ENCODE data around the gene LAMA3. TPM values are rescaled to one million over a fixed set of nuclear protein-coding genes. Genes with fewer than 3 reads are reported as not detected.

LAMA3 gene
- total and polyA plus RNA-seq, 2 donors from 2014 or later, result 4.4 to 66.0 TPM

DNA sequence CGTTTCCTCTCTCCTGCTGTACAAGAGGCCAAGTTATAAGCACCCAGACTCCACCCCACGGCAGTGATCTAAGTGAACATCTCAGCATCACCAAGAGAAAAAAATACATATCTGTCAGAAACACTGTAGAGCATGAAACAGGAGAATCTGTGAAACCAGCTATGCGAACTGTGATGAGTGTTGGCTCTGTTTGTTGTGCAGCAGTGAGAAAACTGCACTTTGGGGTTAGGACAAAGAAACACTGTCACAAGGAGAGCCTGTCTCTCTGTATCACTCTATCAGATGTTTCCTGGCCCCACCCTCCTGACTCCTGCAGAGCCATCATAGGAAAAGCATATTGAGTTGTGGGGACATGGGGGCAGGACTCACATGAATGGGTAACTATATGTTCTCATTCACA, 87.1 kb downstream of the LAMA3 start:
- Histone ChIP-seq H3K9me3 (ENCODE audit: control insufficient read depth in 2 of 3, insufficient read depth in 1 of 3, low read length in 3 of 3) (no peaks in the 10 kb centered on the region), H3K4me3 (ENCODE audit: low read length in 3 of 3) (no peak overlapping the region), H3K36me3 (ENCODE audit: control insufficient read depth in 2 of 3, insufficient read depth in 3 of 3, low read length in 3 of 3) (no peaks in the 10 kb centered on the region), H3K4me1 (ENCODE audit: control insufficient read depth in 2 of 3, insufficient read depth in 2 of 3, low read depth in 1 of 3, low read length in 3 of 3) (no peaks in the 10 kb centered on the region), H3K9ac (ENCODE audit: low read length in 3 of 3) (no peak overlapping the region), H3K27ac (ENCODE audit: low read depth in 2 of 2, low read length in 2 of 2) (no peak overlapping the region), H3K27me3 (ENCODE audit: control insufficient read depth, insufficient read depth, low read length) (no peaks in the 10 kb centered on the region)
- intact Hi-C loops (cut with DNase I), result no loop called here
- TF ChIP-seq, protein P1, sequence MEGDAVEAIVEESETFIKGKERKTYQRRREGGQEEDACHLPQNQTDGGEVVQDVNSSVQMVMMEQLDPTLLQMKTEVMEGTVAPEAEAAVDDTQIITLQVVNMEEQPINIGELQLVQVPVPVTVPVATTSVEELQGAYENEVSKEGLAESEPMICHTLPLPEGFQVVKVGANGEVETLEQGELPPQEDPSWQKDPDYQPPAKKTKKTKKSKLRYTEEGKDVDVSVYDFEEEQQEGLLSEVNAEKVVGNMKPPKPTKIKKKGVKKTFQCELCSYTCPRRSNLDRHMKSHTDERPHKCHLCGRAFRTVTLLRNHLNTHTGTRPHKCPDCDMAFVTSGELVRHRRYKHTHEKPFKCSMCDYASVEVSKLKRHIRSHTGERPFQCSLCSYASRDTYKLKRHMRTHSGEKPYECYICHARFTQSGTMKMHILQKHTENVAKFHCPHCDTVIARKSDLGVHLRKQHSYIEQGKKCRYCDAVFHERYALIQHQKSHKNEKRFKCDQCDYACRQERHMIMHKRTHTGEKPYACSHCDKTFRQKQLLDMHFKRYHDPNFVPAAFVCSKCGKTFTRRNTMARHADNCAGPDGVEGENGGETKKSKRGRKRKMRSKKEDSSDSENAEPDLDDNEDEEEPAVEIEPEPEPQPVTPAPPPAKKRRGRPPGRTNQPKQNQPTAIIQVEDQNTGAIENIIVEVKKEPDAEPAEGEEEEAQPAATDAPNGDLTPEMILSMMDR (IDR thresholded peaks at IDR 0.05; ENCODE audit: borderline replicate concordance, extremely low read depth, insufficient read depth), result no peak
- no peak for DNase-seq
- FAIRE-seq, result no peak

DNA sequence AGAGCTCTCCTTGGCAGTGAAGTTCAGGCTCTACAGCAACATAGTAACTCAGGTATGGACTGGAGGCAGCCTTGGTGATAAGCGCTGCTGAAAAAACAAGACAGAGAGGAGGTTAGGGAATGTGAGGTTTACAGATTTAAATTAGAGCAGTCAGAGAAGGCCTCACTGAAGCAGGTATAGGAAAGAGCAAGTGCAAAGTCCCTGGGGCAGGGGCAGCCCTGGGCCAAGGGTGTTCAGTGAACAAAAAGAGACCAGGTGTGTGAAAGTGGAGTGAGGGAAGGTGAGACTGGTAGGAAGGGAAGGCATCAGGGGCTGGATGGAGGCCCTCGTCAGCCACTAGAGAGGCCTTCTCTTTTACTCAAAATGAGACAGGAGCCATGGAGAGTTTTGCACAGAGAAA, 89.6 kb downstream of the LAMA3 start:
- DNase-seq, result no peak
- no peak overlapping the region for H3K4me3 ChIP-seq (ENCODE audit: low read length in 3 of 3)
- intact Hi-C loops (cut with DNase I), result no loop called here
- no peaks in the 10 kb centered on the region for H3K4me1 ChIP-seq (ENCODE audit: control insufficient read depth in 2 of 3, insufficient read depth in 2 of 3, low read depth in 1 of 3, low read length in 3 of 3)
- no peaks in the 10 kb centered on the region for H3K36me3 ChIP-seq (ENCODE audit: control insufficient read depth in 2 of 3, insufficient read depth in 3 of 3, low read length in 3 of 3)
- FAIRE-seq, result no peak
- H3K27me3 ChIP-seq (ENCODE audit: control insufficient read depth, insufficient read depth, low read length), result no peaks in the 10 kb centered on the region
- no peak overlapping the region for H3K9ac ChIP-seq (ENCODE audit: low read length in 3 of 3)
- no peak overlapping the region for H3K27ac ChIP-seq (ENCODE audit: low read depth in 2 of 2, low read length in 2 of 2)
- TF ChIP-seq, protein P1 (IDR thresholded peaks at IDR 0.05; ENCODE audit: borderline replicate concordance, extremely low read depth, insufficient read depth), result no peak
- H3K9me3 ChIP-seq (ENCODE audit: control insufficient read depth in 2 of 3, insufficient read depth in 1 of 3, low read length in 3 of 3), result no peaks in the 10 kb centered on the region

DNA sequence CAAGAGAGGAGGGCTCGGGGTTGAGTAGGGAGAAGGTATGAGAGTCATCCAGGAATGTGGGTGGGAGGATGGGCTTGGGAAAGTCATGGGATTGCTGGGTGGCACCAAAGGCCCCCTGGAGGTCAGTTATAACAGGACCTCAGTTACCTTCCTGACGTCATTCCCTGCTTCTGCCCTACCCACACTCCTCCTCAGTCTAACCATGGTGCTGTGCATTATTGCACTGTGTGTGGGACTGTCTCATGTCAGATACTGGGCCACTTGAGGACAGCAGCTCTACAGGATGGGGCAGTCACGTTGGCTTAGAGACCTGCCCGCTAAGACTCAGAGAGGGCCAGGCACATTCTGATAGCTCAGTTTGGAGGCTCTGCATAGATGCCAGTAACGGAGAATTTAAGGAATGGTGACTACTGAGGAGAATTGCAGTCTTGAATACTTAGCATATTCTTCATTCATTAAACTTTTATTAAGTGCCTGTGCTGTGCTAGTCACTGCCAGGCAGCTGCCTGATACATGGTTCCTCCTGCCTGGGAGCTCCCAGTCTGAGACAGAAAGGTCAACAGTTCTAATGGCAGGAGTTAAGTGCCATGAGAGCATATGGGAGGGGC, 90.5 kb downstream of the LAMA3 start:
- no peak overlapping the region for H3K9ac ChIP-seq (ENCODE audit: low read length in 3 of 3)
- H3K9me3 ChIP-seq (ENCODE audit: control insufficient read depth in 2 of 3, insufficient read depth in 1 of 3, low read length in 3 of 3), result no peaks in the 10 kb centered on the region
- FAIRE-seq (no peak), DNase-seq (peak in 2 of 5 donors; percentile 14 to 44)
- no peak overlapping the region for H3K4me3 ChIP-seq (ENCODE audit: low read length in 3 of 3)
- H3K36me3 ChIP-seq (ENCODE audit: control insufficient read depth in 2 of 3, insufficient read depth in 3 of 3, low read length in 3 of 3), result no peaks in the 10 kb centered on the region
- TF ChIP-seq, protein P1 (IDR thresholded peaks at IDR 0.05; ENCODE audit: borderline replicate concordance, extremely low read depth, insufficient read depth), result no peak
- H3K4me1 ChIP-seq (ENCODE audit: control insufficient read depth in 2 of 3, insufficient read depth in 2 of 3, low read depth in 1 of 3, low read length in 3 of 3), result no peaks in the 10 kb centered on the region
- no peaks in the 10 kb centered on the region for H3K27me3 ChIP-seq (ENCODE audit: control insufficient read depth, insufficient read depth, low read length)
- no peak overlapping the region for H3K27ac ChIP-seq (ENCODE audit: low read depth in 2 of 2, low read length in 2 of 2)
- intact Hi-C loops (cut with DNase I), result no loop called here

DNA sequence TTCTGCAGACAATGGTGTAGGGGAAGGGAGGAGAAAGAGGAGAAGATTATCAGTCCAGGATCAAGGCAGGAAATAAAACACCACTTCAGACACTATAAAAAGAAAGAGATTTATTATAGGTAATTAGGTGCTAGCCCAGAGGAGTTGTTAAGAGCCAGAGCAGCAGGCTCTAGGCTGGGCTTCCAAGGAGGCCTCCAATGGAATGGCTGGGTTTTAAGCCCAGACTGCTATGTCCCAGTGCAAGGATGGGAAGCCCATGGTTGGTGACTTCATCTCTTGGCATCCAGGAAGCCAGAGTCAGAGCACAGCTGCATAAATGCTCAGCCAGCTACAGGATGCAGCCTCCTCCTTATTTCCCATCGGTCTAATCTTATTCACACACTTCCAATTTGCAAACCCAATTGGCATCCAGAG, 95.6 kb downstream of the LAMA3 start:
- H3K4me3 ChIP-seq (ENCODE audit: low read length in 3 of 3), result no peak overlapping the region
- intact Hi-C loops (cut with DNase I), result no loop called here
- H3K27me3 ChIP-seq (ENCODE audit: control insufficient read depth, insufficient read depth, low read length), result no peaks in the 10 kb centered on the region
- no peaks in the 10 kb centered on the region for H3K9me3 ChIP-seq (ENCODE audit: control insufficient read depth in 2 of 3, insufficient read depth in 1 of 3, low read length in 3 of 3)
- no peak overlapping the region for H3K9ac ChIP-seq (ENCODE audit: low read length in 3 of 3)
- FAIRE-seq, result no peak
- H3K4me1 ChIP-seq (ENCODE audit: control insufficient read depth in 2 of 3, insufficient read depth in 2 of 3, low read depth in 1 of 3, low read length in 3 of 3), result no peaks in the 10 kb centered on the region
- TF ChIP-seq, protein P1 (IDR thresholded peaks at IDR 0.05; ENCODE audit: borderline replicate concordance, extremely low read depth, insufficient read depth), result no peak
- peak in 3 of 5 donors; percentile 14 to 37 (median 19) for DNase-seq
- no peaks in the 10 kb centered on the region for H3K36me3 ChIP-seq (ENCODE audit: control insufficient read depth in 2 of 3, insufficient read depth in 3 of 3, low read length in 3 of 3)
- H3K27ac ChIP-seq (ENCODE audit: low read depth in 2 of 2, low read length in 2 of 2), result no peak overlapping the region
